Spleen (tissue), 7 donors: ENCODE results near the gene PLA2G6.

Experiments
- CTCF ChIP-seq, 11 experiments: fragments of 200-600 bp in 7 of 11; fragments of 450-650 bp in 4 of 11; sonication (generic) in 4 of 11; IDR thresholded peaks in 8 of 11; conservative IDR thresholded peaks in 3 of 11; 1 replicate in 7 of 11; 2 replicates in 4 of 11; pipeline versions ENCODE4 v1.4.0 to v1.8.0; 2016 to 2021; ENCODE audit warnings: antibody characterized with exemption in 11 of 11, inconsistent platforms in 4 of 11, mild to moderate bottlenecking in 1 of 11
- POLR2A ChIP-seq, 3 donors: fragments of 450-650 bp; IDR thresholded peaks; one replicate each; pipeline ENCODE4 v1.5.1; 2017; ENCODE audit warnings: antibody characterized with exemption in 3 of 3, mild to moderate bottlenecking in 1 of 3
- POLR2AphosphoS5 ChIP-seq, 3 donors: sonication (generic); formaldehyde crosslinking; IDR thresholded peaks; one replicate each; pipeline ENCODE4 v1.5.1; 2017; ENCODE audit warnings: antibody characterized with exemption in 3 of 3
- donor health status: DM: no; HTN: no; CAD: no; lungs with moderate emphysema.
- donor health status: DM: no; HTN: no; CAD: no.
- donor health status: DM: no; HTN: no; CAD: no.

- no peak for TF ChIP-seq CTCF (IDR thresholded peaks at IDR 0.05 in 8 of 11, conservative IDR thresholded peaks at IDR 0.05 in 3 of 11)
- no peak for TF ChIP-seq POLR2A (IDR thresholded peaks at IDR 0.05)
- no peak for TF ChIP-seq POLR2AphosphoS5 (IDR thresholded peaks at IDR 0.05)
Measured at GRCh38 chr22:38170469-38170868, 11.2 kb downstream of the PLA2G6 start.
